ENCODE results near the gene DHRS7B.

The DHRS7B gene

GRCh38 chr17:21214015-21214776, 87.4 kb downstream of the DHRS7B start, which contains the start of gene TMEM11:
TSS of gene TMEM11 (minus strand) at chr17:21214161. CDS start at chr17:21214152, 9 bp downstream.
- H3K27ac ChIP-seq = peak within 1 kb of the TSS; percentile 95
- ChIA-PET CTCF (interaction anchor here (0.6 to 1.7 kb wide), 2 partner anchors 95 to 96 kb away, joined by 4 to 7 read pairs; no protein-coding TSS in a partner anchor), POLR2A (ENCODE audit: low non-redundant PET) (no interaction called here)
- DNase-seq (ENCODE audit: low spot score) = peak; percentile 94
- TF ChIP-seq CTCF (conservative IDR thresholded peaks at IDR 0.05; ENCODE audit: low read depth) = no peak

DNA sequence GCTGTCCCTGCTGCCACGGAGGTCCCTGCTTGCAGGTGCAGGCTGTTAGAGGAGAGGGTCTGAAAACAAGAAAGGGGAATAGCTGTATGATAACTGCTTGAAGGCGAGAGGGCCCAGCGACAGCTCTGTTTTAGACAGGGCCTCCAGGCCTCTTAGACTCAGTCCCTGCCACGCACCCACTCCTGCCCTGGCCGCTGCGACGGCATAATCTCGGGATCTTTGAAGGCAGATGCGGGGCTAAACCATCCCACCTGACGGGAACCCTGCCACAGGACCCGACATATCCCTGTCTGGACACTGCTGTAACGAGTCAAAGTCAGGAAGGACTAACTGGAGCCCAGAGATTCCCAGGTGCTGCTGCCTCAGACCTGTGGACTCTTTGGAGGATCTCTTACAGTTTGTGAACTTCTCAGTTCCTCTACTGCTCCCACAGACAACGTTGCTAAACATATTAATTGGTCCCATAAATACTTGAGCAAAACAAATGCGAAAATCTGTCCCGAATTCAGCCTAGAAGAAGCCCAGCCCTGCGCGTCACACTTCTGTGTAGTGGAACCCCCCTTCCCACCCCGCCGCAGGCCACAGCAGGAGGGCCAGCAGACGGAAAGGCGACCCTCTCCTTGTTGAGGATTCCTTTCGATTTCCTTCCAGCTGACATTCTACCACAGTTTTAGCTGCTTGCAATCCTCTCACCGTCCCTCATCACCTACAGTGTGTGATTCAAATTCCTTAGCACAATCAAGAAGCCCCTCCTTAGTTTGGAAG, 88.2 kb downstream of the DHRS7B start:
- no peak for TF ChIP-seq CTCF (conservative IDR thresholded peaks at IDR 0.05; ENCODE audit: low read depth)
- H3K27ac ChIP-seq = peak overlapping the region; percentile 95
- DNase-seq (ENCODE audit: low spot score) = peak; percentile 25
- POLR2A ChIA-PET (ENCODE audit: low non-redundant PET) = no interaction called here
- CTCF ChIA-PET = no interaction called here

GRCh38 chr17:21215935-21216334, 89.2 kb downstream of the DHRS7B start:
- TF ChIP-seq CTCF (conservative IDR thresholded peaks at IDR 0.05; ENCODE audit: low read depth) = no peak
- H3K27ac ChIP-seq = peak overlapping the region; percentile 95
- ChIA-PET CTCF (no interaction called here), POLR2A (ENCODE audit: low non-redundant PET) (no interaction called here)
- DNase-seq (ENCODE audit: low spot score) = peak; percentile 31

- H3K27ac ChIP-seq = no peak overlapping the region
- no peak for DNase-seq (ENCODE audit: low spot score)
- ChIA-PET CTCF (no interaction called here), POLR2A (ENCODE audit: low non-redundant PET) (no interaction called here)
- no peak for TF ChIP-seq CTCF (conservative IDR thresholded peaks at IDR 0.05; ENCODE audit: low read depth)
Measured at GRCh38 chr17:21217346-21217745, 90.6 kb downstream of the DHRS7B start.

DNA sequence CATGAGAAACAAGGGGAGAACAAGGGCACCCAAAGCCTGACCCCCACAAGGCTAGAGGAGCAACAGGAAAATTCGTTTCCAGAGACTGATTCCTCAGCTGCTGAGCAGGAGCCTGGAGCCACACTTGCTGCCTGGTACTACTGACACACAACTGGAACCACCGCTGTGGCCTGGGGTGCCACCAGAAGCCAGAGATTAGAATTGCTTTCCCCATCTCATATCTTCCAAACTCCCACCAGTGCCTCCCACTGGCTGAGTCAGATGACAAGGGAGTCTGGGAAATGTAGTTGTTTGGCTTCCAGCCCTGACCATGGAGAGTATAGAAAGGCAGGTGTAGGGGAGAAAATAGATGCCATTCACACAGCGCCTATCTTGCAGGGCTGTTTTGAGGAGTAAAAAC, 91.3 kb downstream of the DHRS7B start:
- DNase-seq (ENCODE audit: low spot score) = no peak
- H3K27ac ChIP-seq = no peak overlapping the region
- ChIA-PET CTCF (no interaction called here), POLR2A (ENCODE audit: low non-redundant PET) (no interaction called here)
- no peak for TF ChIP-seq CTCF (conservative IDR thresholded peaks at IDR 0.05; ENCODE audit: low read depth)

DNA sequence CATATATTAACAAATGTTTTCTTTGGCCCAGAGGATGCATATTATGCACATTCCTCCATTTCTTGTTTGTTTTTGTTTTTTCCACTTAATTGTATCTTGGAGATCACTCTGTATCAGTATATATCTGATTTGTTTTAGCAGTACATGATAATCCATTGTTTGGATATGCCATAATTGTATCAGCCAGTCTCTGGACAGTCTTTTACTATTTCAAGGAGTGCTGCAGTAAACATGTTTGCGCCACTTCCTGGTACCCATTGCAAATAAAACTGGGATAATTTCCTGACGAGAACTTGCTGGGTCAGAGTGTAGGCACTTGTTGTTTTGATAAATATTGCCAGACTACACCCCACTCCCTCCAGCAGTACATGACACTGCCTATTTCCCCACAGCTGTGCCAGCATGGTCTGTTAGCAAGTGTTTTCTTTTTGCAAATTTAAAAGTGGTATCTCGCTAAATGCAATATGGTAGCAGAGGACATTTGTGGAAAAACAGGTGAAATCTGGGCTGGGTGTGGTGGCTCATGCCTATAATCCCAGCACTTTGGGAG, 92.1 kb downstream of the DHRS7B start:
- TF ChIP-seq CTCF (conservative IDR thresholded peaks at IDR 0.05; ENCODE audit: low read depth) = no peak
- DNase-seq (ENCODE audit: low spot score) = no peak
- POLR2A ChIA-PET (ENCODE audit: low non-redundant PET) = no interaction called here
- H3K27ac ChIP-seq = no peak overlapping the region
- CTCF ChIA-PET = no interaction called here
